ENCODE measurements around the gene DPAGT1.

The DPAGT1 gene

DNA sequence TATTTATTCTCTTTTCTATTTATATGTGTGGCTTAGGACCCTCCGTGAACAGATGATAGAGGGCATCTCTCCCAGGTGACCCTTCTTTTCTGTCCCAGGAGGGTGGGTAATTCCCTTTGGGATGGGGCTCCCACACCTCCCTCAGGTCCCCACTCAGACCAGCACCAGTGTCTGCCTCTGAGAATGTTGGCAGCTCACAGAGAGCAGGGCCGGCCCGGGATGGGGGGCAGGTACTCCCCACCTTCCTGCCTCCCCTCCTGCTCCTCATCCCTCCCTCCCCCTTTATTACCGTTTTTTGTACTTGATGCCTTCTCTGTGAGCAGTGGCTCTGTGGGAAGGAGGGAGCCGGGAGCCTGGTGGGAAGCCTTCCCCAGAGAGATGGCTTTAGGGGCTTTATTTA is 14.9 kb upstream of the DPAGT1 start:
- Histone ChIP-seq H3K36me3 (ENCODE audit: control insufficient read depth in 4 of 4, insufficient read depth in 4 of 4, low read length in 3 of 4) (peaks cover 0 to 45% (median 21%) of the 10 kb centered on the region in 4 experiments), H3K4me3 (ENCODE audit: control insufficient read depth in 1 of 7, extremely low read depth in 1 of 7, insufficient read depth in 4 of 7, low read depth in 2 of 7, low read length in 6 of 7) (no peak overlapping the region), H3K9me3 (ENCODE audit: control extremely low read depth in 1 of 5, control insufficient read depth in 4 of 5, insufficient read depth in 2 of 5, low read depth in 1 of 5, low read length in 4 of 5) (no peaks in the 10 kb centered on the region), H3K27me3 (replicated peaks in 2 of 5; ENCODE audit: control insufficient read depth in 4 of 5, insufficient read depth in 5 of 5, low read length in 4 of 5) (no peaks in the 10 kb centered on the region), H3K4me1 (ENCODE audit: control extremely low read depth in 1 of 4, control insufficient read depth in 4 of 4, insufficient read depth in 4 of 4, low read length in 3 of 4) (peaks cover 7 to 19% (median 16%) of the 10 kb centered on the region in 4 experiments), H3K27ac (ENCODE audit: insufficient read depth in 1 of 2, low read depth in 1 of 2, low read length in 2 of 2, poor library complexity in 1 of 2, severe bottlenecking in 2 of 2) (no peak overlapping the region)
- POLR2A ChIA-PET, result no interaction called here
- no peak for DNase-seq
- 100% methylated on average over 2 of the region's 5 CpGs for WGBS (ENCODE audit: insufficient coverage)
- CTCF ChIA-PET, result no interaction called here

DNA sequence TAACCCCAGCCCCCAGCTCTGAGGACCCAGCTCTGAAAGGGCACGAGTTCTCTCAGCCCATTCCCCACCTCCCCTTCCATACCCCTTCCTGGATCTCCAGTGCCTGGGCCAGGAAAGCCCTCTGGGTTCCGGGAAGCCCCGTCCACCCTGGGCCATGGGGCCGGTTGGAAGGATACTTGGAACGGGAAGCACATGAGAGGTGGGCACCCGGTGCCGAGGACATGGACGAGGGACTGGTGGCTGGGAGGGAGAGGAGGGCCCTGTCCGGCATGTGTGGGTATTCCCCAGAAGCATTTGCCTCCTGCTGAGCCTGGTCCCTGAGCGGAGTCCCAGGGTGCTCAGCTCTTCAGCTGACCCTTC is 14.6 kb upstream of the DPAGT1 start:
- ChIA-PET CTCF (interaction anchor here (0.8 to 1.3 kb wide), 3 partner anchors 10 to 21 kb away, joined by 3 read pairs; partner anchors contain the start of gene DPAGT1), POLR2A (interaction anchor here (1.0 kb wide), 1 partner anchor 18 kb away, joined by 3 read pairs; no protein-coding TSS in a partner anchor)
- WGBS (ENCODE audit: insufficient coverage), result 100% methylated on average over 8 of the region's 10 CpGs
- H3K27me3 ChIP-seq (replicated peaks in 2 of 5; ENCODE audit: control insufficient read depth in 4 of 5, insufficient read depth in 5 of 5, low read length in 4 of 5), result no peaks in the 10 kb centered on the region
- H3K4me3 ChIP-seq (ENCODE audit: control insufficient read depth in 1 of 7, extremely low read depth in 1 of 7, insufficient read depth in 4 of 7, low read depth in 2 of 7, low read length in 6 of 7), result no peak overlapping the region
- H3K36me3 ChIP-seq (ENCODE audit: control insufficient read depth in 4 of 4, insufficient read depth in 4 of 4, low read length in 3 of 4), result peaks cover 0 to 49% (median 25%) of the 10 kb centered on the region in 4 experiments
- DNase-seq, result no peak
- H3K9me3 ChIP-seq (ENCODE audit: control extremely low read depth in 1 of 5, control insufficient read depth in 4 of 5, insufficient read depth in 2 of 5, low read depth in 1 of 5, low read length in 4 of 5), result no peaks in the 10 kb centered on the region
- no peak overlapping the region for H3K27ac ChIP-seq (ENCODE audit: insufficient read depth in 1 of 2, low read depth in 1 of 2, low read length in 2 of 2, poor library complexity in 1 of 2, severe bottlenecking in 2 of 2)
- H3K4me1 ChIP-seq (ENCODE audit: control extremely low read depth in 1 of 4, control insufficient read depth in 4 of 4, insufficient read depth in 4 of 4, low read length in 3 of 4), result peaks cover 7 to 19% (median 16%) of the 10 kb centered on the region in 4 experiments

DNA sequence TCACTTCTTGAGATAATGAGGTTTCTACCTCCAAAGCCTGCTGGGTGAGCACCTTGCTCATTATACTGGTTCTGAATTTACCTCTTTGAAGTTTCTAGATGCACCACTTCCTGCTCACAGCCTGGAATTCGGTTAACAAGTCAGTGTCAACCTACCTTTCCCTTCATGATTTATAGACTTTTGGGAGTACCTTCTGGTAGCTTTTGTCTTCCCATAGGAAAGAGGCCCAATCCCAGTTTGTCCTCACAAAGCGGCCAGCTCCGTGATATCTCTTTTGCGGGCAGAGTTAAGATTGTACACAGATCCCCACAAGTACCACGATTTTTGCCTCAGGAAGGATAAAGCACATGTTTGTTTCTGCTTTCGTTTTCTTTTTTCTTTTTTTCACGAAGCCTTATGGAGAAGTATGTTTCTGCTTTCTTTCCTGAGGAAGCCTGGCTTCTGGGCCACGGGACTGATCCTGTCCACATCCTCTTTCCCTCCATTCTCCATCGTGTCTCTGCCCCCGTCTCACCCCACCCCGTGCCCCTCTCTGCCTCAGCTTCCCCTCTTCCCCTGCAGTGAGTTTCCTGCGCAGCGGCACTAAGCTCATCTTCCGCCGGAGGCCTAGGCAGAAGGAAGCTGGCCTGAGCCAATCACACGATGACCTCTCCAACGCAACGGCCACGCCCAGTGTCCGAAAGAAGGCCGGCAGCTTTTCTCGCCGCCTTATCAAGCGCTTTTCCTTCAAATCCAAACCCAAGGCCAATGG is 14.0 kb upstream of the DPAGT1 start:
- Histone ChIP-seq H3K4me3 (ENCODE audit: control insufficient read depth in 1 of 7, extremely low read depth in 1 of 7, insufficient read depth in 4 of 7, low read depth in 2 of 7, low read length in 6 of 7) (peak overlapping the region in 3 of 7 experiments; percentile 13 to 59 (median 35)), H3K9me3 (ENCODE audit: control extremely low read depth in 1 of 5, control insufficient read depth in 4 of 5, insufficient read depth in 2 of 5, low read depth in 1 of 5, low read length in 4 of 5) (no peaks in the 10 kb centered on the region), H3K4me1 (ENCODE audit: control extremely low read depth in 1 of 4, control insufficient read depth in 4 of 4, insufficient read depth in 4 of 4, low read length in 3 of 4) (peaks cover 5 to 15% (median 11%) of the 10 kb centered on the region in 4 experiments), H3K27ac (ENCODE audit: insufficient read depth in 1 of 2, low read depth in 1 of 2, low read length in 2 of 2, poor library complexity in 1 of 2, severe bottlenecking in 2 of 2) (no peak overlapping the region), H3K36me3 (ENCODE audit: control insufficient read depth in 4 of 4, insufficient read depth in 4 of 4, low read length in 3 of 4) (peaks cover 0 to 54% (median 29%) of the 10 kb centered on the region in 4 experiments), H3K27me3 (replicated peaks in 2 of 5; ENCODE audit: control insufficient read depth in 4 of 5, insufficient read depth in 5 of 5, low read length in 4 of 5) (no peaks in the 10 kb centered on the region)
- ChIA-PET POLR2A (interaction anchor here (1.0 kb wide), 1 partner anchor 17 kb away, joined by 3 read pairs; no protein-coding TSS in a partner anchor), CTCF (interaction anchor here (0.8 to 1.3 kb wide), 3 partner anchors 9 to 21 kb away, joined by 3 read pairs; partner anchors contain the start of gene DPAGT1)
- WGBS (ENCODE audit: insufficient coverage), result 33% methylated on average over 24 of the region's 24 CpGs
- DNase-seq, result peak in 2 of 3 donors; percentile 45

DNA sequence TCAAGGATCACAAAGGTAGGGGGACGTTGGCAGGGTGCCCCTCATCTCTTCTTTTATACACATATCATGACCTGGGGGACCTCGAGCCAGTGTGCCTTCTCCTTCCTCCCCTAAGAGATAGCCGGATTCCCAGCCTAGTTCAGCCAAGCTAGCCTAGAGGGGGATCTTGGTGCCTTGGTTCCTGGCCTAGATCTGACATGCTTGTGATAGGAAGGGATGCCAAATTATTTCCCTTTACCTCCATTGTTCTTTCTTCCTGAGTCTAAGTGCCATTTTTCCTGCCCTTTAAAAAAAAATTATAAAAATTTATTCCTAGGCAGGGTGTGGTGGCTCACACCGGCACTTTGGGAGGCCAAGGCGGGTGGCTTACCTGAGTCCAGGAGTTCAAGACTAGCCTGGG is 12.7 kb upstream of the DPAGT1 start:
- no peaks in the 10 kb centered on the region for H3K27me3 ChIP-seq (replicated peaks in 2 of 5; ENCODE audit: control insufficient read depth in 4 of 5, insufficient read depth in 5 of 5, low read length in 4 of 5)
- WGBS (ENCODE audit: insufficient coverage), result 90% methylated on average over 3 of the region's 5 CpGs
- H3K9me3 ChIP-seq (ENCODE audit: control extremely low read depth in 1 of 5, control insufficient read depth in 4 of 5, insufficient read depth in 2 of 5, low read depth in 1 of 5, low read length in 4 of 5), result no peaks in the 10 kb centered on the region
- DNase-seq, result no peak
- H3K36me3 ChIP-seq (ENCODE audit: control insufficient read depth in 4 of 4, insufficient read depth in 4 of 4, low read length in 3 of 4), result peaks cover 0 to 63% (median 30%) of the 10 kb centered on the region in 4 experiments
- ChIA-PET CTCF (interaction anchor here (1.3 kb wide), 1 partner anchor 12 kb away, joined by 5 read pairs; the partner anchor contains the start of gene DPAGT1), POLR2A (no interaction called here)
- no peak overlapping the region for H3K27ac ChIP-seq (ENCODE audit: insufficient read depth in 1 of 2, low read depth in 1 of 2, low read length in 2 of 2, poor library complexity in 1 of 2, severe bottlenecking in 2 of 2)
- no peak overlapping the region for H3K4me3 ChIP-seq (ENCODE audit: control insufficient read depth in 1 of 7, extremely low read depth in 1 of 7, insufficient read depth in 4 of 7, low read depth in 2 of 7, low read length in 6 of 7)
- peaks cover 5 to 11% (median 9%) of the 10 kb centered on the region in 4 experiments for H3K4me1 ChIP-seq (ENCODE audit: control extremely low read depth in 1 of 4, control insufficient read depth in 4 of 4, insufficient read depth in 4 of 4, low read length in 3 of 4)

DNA sequence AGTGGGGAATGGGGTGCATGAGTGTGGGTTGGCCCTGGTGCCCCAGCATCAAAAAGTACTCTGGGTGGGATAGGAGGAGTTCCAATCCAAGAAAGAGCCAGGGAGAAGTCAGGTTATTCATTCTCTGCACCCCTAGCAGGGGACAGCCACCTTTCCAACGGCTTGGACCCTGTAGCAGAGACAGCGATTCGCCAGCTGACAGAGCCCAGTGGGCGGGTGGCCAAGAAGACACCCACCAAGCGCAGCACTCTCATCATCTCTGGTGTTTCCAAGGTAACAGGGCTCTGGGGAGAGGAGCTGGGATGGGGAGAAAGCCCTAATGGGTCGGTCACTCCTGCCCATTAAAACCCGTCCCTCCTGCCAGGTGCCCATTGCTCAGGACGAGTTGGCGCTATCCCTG is 12.1 kb upstream of the DPAGT1 start:
- POLR2A ChIA-PET, result no interaction called here

DNA sequence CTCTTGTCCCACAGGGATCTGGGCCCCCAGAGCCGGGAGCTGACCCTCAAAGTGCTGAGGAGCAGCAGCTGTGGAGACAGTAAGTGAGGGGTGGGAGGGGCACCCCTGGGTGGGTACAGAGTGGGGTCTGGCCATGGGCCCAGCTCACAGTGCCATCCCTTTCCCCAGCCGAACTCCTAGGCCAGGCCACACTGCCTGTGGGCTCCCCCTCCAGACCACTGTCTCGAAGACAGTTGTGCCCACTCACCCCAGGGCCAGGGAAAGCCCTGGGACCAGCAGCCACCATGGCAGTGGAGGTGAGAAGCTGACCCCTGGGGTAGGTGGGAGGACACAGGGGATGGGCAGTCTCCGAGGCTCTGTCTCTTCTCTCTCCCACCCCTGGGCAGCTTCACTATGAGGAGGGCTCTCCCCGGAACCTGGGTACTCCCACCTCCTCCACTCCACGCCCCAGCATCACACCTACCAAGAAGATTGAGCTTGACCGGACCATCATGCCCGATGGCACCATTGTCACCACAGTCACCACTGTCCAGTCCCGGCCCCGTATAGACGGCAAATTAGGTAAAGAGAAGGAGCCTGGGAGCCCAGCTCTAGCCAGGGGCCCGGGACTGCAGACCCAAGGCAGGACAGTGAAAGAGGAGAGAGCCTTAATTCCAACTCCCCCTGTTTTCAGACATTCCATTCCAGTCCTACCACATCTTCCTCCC is 10.8 kb upstream of the DPAGT1 start:
- Histone ChIP-seq H3K27me3 (replicated peaks in 2 of 5; ENCODE audit: control insufficient read depth in 4 of 5, insufficient read depth in 5 of 5, low read length in 4 of 5) (no peaks in the 10 kb centered on the region), H3K9me3 (ENCODE audit: control extremely low read depth in 1 of 5, control insufficient read depth in 4 of 5, insufficient read depth in 2 of 5, low read depth in 1 of 5, low read length in 4 of 5) (no peaks in the 10 kb centered on the region), H3K27ac (ENCODE audit: insufficient read depth in 1 of 2, low read depth in 1 of 2, low read length in 2 of 2, poor library complexity in 1 of 2, severe bottlenecking in 2 of 2) (no peak overlapping the region), H3K4me1 (ENCODE audit: control extremely low read depth in 1 of 4, control insufficient read depth in 4 of 4, insufficient read depth in 4 of 4, low read length in 3 of 4) (peaks cover 11 to 24% (median 23%) of the 10 kb centered on the region in 4 experiments), H3K36me3 (ENCODE audit: control insufficient read depth in 4 of 4, insufficient read depth in 4 of 4, low read length in 3 of 4) (peaks cover 0 to 63% (median 30%) of the 10 kb centered on the region in 4 experiments), H3K4me3 (ENCODE audit: control insufficient read depth in 1 of 7, extremely low read depth in 1 of 7, insufficient read depth in 4 of 7, low read depth in 2 of 7, low read length in 6 of 7) (no peak overlapping the region)
- ChIA-PET CTCF (interaction anchor here (1.0 to 4.8 kb wide), 3 partner anchors 14 to 175 kb away, joined by 3 to 20 read pairs (median 3); no protein-coding TSS in a partner anchor), POLR2A (interaction anchor here (0.8 kb wide), 1 partner anchor 10 kb away, joined by 3 read pairs; no protein-coding TSS in a partner anchor)
- no peak for DNase-seq
- 89% methylated on average over 8 of the region's 12 CpGs for WGBS (ENCODE audit: insufficient coverage)

More for the DNA sequence above, 12.1 kb upstream of the DPAGT1 start:
- no peak overlapping the region for H3K4me3 ChIP-seq (ENCODE audit: control insufficient read depth in 1 of 7, extremely low read depth in 1 of 7, insufficient read depth in 4 of 7, low read depth in 2 of 7, low read length in 6 of 7)
- peaks cover 5 to 15% (median 12%) of the 10 kb centered on the region in 4 experiments for H3K4me1 ChIP-seq (ENCODE audit: control extremely low read depth in 1 of 4, control insufficient read depth in 4 of 4, insufficient read depth in 4 of 4, low read length in 3 of 4)
- CTCF ChIA-PET, result interaction anchor here (1.3 to 1.7 kb wide), 2 partner anchors 11 to 174 kb away, joined by 3 to 5 read pairs; partner anchors contain the start of gene DPAGT1
- WGBS (ENCODE audit: insufficient coverage), result 95% methylated on average over 9 of the region's 9 CpGs
- peaks cover 0 to 63% (median 30%) of the 10 kb centered on the region in 4 experiments for H3K36me3 ChIP-seq (ENCODE audit: control insufficient read depth in 4 of 4, insufficient read depth in 4 of 4, low read length in 3 of 4)
- H3K9me3 ChIP-seq (ENCODE audit: control extremely low read depth in 1 of 5, control insufficient read depth in 4 of 5, insufficient read depth in 2 of 5, low read depth in 1 of 5, low read length in 4 of 5), result no peaks in the 10 kb centered on the region
- H3K27me3 ChIP-seq (replicated peaks in 2 of 5; ENCODE audit: control insufficient read depth in 4 of 5, insufficient read depth in 5 of 5, low read length in 4 of 5), result no peaks in the 10 kb centered on the region
- H3K27ac ChIP-seq (ENCODE audit: insufficient read depth in 1 of 2, low read depth in 1 of 2, low read length in 2 of 2, poor library complexity in 1 of 2, severe bottlenecking in 2 of 2), result no peak overlapping the region
- DNase-seq, result no peak

All from common myeloid progenitor, CD34-positive (primary cell).